T-helper 2 cell treated with Interferon-gamma antibody and Interleukin-4, amounts not matched to agents 5 μg/mL and 100 μg/mL, for 36 hours (primary cell): ENCODE data around the gene CRYBG2.
A peak's percentile ranks its signal among the peaks of the same experiment; 100 is the strongest.
"Not testable (repeated sequence)": the region's sequence is repeated elsewhere in the genome, so short reads cannot be mapped to it uniquely, and the experiment has no call there.

Experiments
- DNase-seq: peaks from one replicate; pipeline ENCODE4 v3.0.0; 2021; ENCODE audit warnings: low spot score
- H3K27ac Mint-ChIP-seq: one replicate; pipeline ENCODE4 v1.8.0; 2021; ENCODE audit warnings: mild to moderate bottlenecking, mixed read lengths
- H3K27me3 Mint-ChIP-seq: one replicate; pipeline ENCODE4 v1.8.0; 2021; ENCODE audit warnings: low read depth, mixed read lengths
- H3K36me3 Mint-ChIP-seq: one replicate; pipeline ENCODE4 v1.8.0; 2021; ENCODE audit warnings: low read depth, mixed read lengths
- H3K4me1 Mint-ChIP-seq: one replicate; pipeline ENCODE4 v1.8.0; 2021; ENCODE audit warnings: low read depth, mixed read lengths
- H3K4me3 Mint-ChIP-seq: one replicate; pipeline ENCODE4 v1.8.0; 2022; ENCODE audit warnings: mild to moderate bottlenecking, moderate library complexity, mixed read lengths
- H3K9me3 Mint-ChIP-seq: one replicate; pipeline ENCODE4 v1.8.0; 2021; ENCODE audit warnings: mixed read lengths

The CRYBG2 gene

DNA sequence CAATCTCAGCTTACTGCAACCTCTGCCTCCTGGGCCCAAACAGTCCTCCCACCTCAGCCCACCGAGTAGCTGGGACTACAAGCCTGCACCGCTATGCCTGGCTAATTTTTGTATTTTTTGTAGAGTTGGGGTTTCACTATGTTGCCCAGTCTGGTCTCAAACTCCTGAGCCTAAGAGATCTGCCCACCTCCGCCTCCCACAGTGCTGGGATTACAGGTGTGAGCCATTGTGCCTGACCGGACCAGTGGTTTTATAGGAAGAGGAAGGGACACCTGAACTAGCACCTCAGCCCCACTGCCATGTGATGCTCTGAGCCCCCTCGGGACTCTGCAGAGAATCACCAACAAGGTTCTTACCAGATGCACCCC lies 4.1 kb downstream of the CRYBG2 start:
- Mint-ChIP-seq H3K4me3 (no peak overlapping the region), H3K9me3 (no peaks in the 10 kb centered on the region), H3K27ac (no peak overlapping the region), H3K36me3 (no peaks in the 10 kb centered on the region), H3K4me1 (no peaks in the 10 kb centered on the region), H3K27me3 (no peaks in the 10 kb centered on the region)
- DNase-seq: no peak

DNA sequence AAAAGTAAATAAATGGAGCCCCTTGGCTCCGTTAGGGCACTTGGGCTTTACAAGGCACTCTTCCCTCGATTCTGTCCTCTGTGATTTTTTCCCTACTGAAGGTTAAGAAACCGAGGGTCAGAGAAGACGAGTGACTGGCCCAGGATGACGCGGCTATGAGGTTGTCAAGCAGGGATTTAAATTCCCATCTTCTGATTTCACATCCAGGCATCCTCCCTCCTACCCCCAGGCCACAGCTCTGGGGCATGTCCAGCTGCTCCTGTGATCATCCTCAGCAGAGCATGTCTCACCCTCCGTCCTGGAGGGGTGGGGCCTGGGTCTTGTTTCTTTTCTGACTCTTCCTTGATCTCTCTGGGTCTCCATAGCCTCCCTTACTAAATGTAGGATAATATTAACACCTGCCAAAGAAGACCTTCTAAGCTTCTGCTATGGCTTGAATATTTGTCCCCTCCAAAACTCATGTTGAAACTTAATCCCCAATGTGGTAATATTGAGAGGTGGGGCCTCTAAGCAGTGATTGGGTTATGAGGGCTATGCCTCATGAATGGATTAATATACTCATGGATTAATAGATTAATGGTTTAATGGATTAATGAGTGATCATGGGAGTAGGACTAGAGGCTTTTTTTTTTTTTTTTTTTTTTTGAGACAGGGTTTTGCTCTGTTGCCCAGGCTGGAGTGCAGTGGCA lies 4.6 kb downstream of the CRYBG2 start:
- Mint-ChIP-seq H3K4me3 (no peak overlapping the region), H3K36me3 (no peaks in the 10 kb centered on the region), H3K27ac (no peak overlapping the region), H3K27me3 (no peaks in the 10 kb centered on the region), H3K4me1 (no peaks in the 10 kb centered on the region), H3K9me3 (no peaks in the 10 kb centered on the region)
- no peak for DNase-seq

GRCh38 chr1:26346274-26347033 lies 7.5 kb downstream of the CRYBG2 start:
- H3K4me3 Mint-ChIP-seq: no peak overlapping the region

GRCh38 chr1:26345718-26346117 lies 8.2 kb downstream of the CRYBG2 start:
- Mint-ChIP-seq H3K27me3 (peaks cover 5% of the 10 kb centered on the region), H3K4me1 (no peaks in the 10 kb centered on the region), H3K4me3 (no peak overlapping the region), H3K27ac (no peak overlapping the region), H3K9me3 (no peaks in the 10 kb centered on the region), H3K36me3 (no peaks in the 10 kb centered on the region)
- DNase-seq: no peak

More at GRCh38 chr1:26346274-26347033, 7.5 kb downstream of the CRYBG2 start:
- H3K9me3 Mint-ChIP-seq: no peaks in the 10 kb centered on the region
- H3K27ac Mint-ChIP-seq: no peak overlapping the region
- H3K4me1 Mint-ChIP-seq: no peaks in the 10 kb centered on the region
- DNase-seq: no peak
- no peaks in the 10 kb centered on the region for H3K36me3 Mint-ChIP-seq
- peaks cover 5% of the 10 kb centered on the region for H3K27me3 Mint-ChIP-seq

DNA sequence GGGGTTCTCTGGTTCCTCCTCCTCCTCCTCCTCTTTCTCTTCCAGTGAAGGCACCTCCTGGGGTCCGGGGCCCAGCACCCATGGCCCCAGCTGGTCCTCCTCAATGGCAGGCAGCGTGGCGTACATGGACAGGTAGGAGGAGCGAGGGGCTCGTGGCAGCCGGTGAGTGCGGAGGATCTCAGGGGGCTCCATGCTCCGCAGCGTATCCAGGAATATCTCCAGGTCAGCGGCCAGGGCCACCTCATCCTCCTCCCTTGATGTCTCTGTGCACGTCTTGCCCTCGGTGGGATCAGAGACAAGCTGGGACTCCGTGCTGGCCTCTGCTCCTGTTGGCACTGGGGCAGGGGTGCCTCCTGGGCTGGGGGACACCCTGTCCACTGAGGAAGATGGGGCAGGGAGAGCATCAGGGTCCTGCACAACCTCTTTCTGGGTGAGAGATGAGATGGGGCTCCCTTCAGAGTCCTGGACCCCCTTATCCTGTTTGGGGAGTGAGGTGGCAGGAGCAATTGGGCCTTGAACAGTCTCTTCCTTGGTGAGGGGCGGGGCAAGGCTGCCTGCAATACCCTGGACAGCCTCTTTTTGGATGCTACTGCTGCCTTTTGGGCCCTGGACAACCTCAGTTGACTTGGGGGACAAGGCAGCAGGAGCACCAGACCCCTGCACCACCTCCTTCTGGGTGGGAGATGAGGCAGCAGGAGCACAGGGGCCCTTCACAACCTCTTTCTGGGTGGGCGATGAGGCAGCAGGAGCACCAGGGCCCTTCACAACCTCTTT lies 9.6 kb downstream of the CRYBG2 start:
- no peak for DNase-seq
- Mint-ChIP-seq H3K27ac (no peak overlapping the region), H3K9me3 (no peaks in the 10 kb centered on the region), H3K36me3 (no peaks in the 10 kb centered on the region), H3K4me1 (no peaks in the 10 kb centered on the region), H3K4me3 (no peak overlapping the region), H3K27me3 (peaks cover 9% of the 10 kb centered on the region)

GRCh38 chr1:26340047-26340481 lies 13.9 kb downstream of the CRYBG2 start:
- Mint-ChIP-seq H3K9me3 (no peaks in the 10 kb centered on the region), H3K4me3 (no peak overlapping the region), H3K4me1 (peaks cover 9% of the 10 kb centered on the region), H3K27me3 (peaks cover 23% of the 10 kb centered on the region), H3K27ac (no peak overlapping the region), H3K36me3 (no peaks in the 10 kb centered on the region)
- DNase-seq: no peak

DNA sequence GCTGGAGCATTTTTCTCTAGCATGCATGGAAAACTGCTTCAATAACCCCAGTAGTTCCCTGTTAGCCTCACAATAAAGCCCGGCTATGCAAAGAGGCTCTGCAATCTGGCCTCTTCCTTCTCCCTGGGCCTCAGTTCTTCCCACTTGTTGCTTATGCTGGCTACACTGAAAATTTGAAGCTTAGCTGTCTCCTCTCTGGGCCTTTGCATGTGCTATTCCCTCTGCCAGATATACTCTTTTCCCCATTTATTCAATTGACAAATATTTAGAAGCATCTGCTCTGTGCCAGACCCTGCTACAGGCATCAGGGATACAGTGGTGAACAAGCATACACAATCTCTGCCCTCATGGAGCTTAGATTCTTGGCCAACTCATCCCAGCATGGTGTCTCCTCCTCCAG lies 15.3 kb downstream of the CRYBG2 start:
- DNase-seq: no peak
- no peak overlapping the region for H3K27ac Mint-ChIP-seq
- no peak overlapping the region for H3K4me3 Mint-ChIP-seq
- no peaks in the 10 kb centered on the region for H3K9me3 Mint-ChIP-seq
- H3K4me1 Mint-ChIP-seq: peaks cover 9% of the 10 kb centered on the region
- no peaks in the 10 kb centered on the region for H3K36me3 Mint-ChIP-seq
- peaks cover 32% of the 10 kb centered on the region for H3K27me3 Mint-ChIP-seq

- H3K27ac Mint-ChIP-seq: no peak overlapping the region
- DNase-seq: no peak
- H3K4me1 Mint-ChIP-seq: peaks cover 9% of the 10 kb centered on the region
- peak overlapping the region; percentile 40 for H3K4me3 Mint-ChIP-seq
- H3K9me3 Mint-ChIP-seq: no peaks in the 10 kb centered on the region
- H3K27me3 Mint-ChIP-seq: peaks cover 32% of the 10 kb centered on the region
- H3K36me3 Mint-ChIP-seq: no peaks in the 10 kb centered on the region
These were observed 16.3 kb downstream of the CRYBG2 start for GRCh38 chr1:26337625-26338024.

DNA sequence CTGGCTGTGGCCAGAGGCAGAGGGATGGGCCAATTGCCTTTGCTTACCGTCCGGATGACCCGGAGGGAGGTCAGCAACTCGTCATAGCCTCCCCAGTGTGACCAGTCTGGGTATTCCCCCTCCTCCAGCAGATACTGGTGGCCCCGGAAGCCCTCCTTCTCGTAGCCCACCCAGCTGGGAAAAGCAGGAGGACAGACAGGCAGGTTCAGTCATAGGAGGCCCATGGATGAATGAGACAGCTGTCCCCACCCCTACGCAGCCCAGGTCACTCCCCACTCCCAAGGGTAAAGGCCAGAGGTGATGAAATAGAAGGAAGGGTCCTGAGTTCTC lies 16.8 kb downstream of the CRYBG2 start:
- H3K36me3 Mint-ChIP-seq: no peaks in the 10 kb centered on the region
- peak overlapping the region; percentile 40 for H3K4me3 Mint-ChIP-seq
- H3K9me3 Mint-ChIP-seq: no peaks in the 10 kb centered on the region
- H3K27me3 Mint-ChIP-seq: peaks cover 30% of the 10 kb centered on the region
- peaks cover 9% of the 10 kb centered on the region for H3K4me1 Mint-ChIP-seq
- no peak for DNase-seq
- no peak overlapping the region for H3K27ac Mint-ChIP-seq

- no peak overlapping the region for H3K27ac Mint-ChIP-seq
- no peaks in the 10 kb centered on the region for H3K36me3 Mint-ChIP-seq
- peaks cover 28% of the 10 kb centered on the region for H3K27me3 Mint-ChIP-seq
- no peaks in the 10 kb centered on the region for H3K9me3 Mint-ChIP-seq
- peaks cover 9% of the 10 kb centered on the region for H3K4me1 Mint-ChIP-seq
- DNase-seq: peak; percentile 56
- H3K4me3 Mint-ChIP-seq: peak overlapping the region; percentile 88
These were observed 17.3 kb downstream of the CRYBG2 start for GRCh38 chr1:26336477-26337205.

GRCh38 chr1:26335774-26336476 lies 18.0 kb downstream of the CRYBG2 start:
- Mint-ChIP-seq H3K27me3 (peaks cover 31% of the 10 kb centered on the region), H3K27ac (no peak overlapping the region)
- no peak for DNase-seq

GRCh38 chr1:26333312-26333711 lies 20.6 kb downstream of the CRYBG2 start:
- not testable (repeated sequence) for H3K27ac Mint-ChIP-seq, H3K9me3 Mint-ChIP-seq, H3K36me3 Mint-ChIP-seq, DNase-seq, H3K4me1 Mint-ChIP-seq, H3K4me3 Mint-ChIP-seq
- peaks cover 21% of the 10 kb centered on the region for H3K27me3 Mint-ChIP-seq

More at GRCh38 chr1:26335774-26336476, 18.0 kb downstream of the CRYBG2 start:
- H3K36me3 Mint-ChIP-seq: no peaks in the 10 kb centered on the region
- no peaks in the 10 kb centered on the region for H3K9me3 Mint-ChIP-seq
- H3K4me1 Mint-ChIP-seq: peaks cover 9% of the 10 kb centered on the region
- H3K4me3 Mint-ChIP-seq: peak overlapping the region; percentile 88

GRCh38 chr1:26330276-26330675 lies 23.7 kb downstream of the CRYBG2 start:
- Mint-ChIP-seq H3K4me3 (no peak overlapping the region), H3K9me3 (no peaks in the 10 kb centered on the region), H3K27ac (no peak overlapping the region), H3K36me3 (peaks cover 2% of the 10 kb centered on the region), H3K4me1 (no peaks in the 10 kb centered on the region), H3K27me3 (peaks cover 13% of the 10 kb centered on the region)
- DNase-seq: no peak
